ENCODE data around the gene OLFM1.
"Not testable (repeated sequence)": the region's sequence is repeated elsewhere in the genome, so short reads cannot be mapped to it uniquely, and the experiment has no call there.

The OLFM1 gene

GRCh38 chr9:135063466-135063865 lies 24.0 kb upstream of the OLFM1 start:
- not testable (repeated sequence) for H3K36me3 ChIP-seq (ENCODE audit: control insufficient read depth, low read depth, low read length); H3K4me3 ChIP-seq (ENCODE audit: low read length); H3K27ac ChIP-seq (ENCODE audit: low read length); H3K9me3 ChIP-seq (ENCODE audit: control insufficient read depth, low read depth, low read length); H3K4me1 ChIP-seq (ENCODE audit: control insufficient read depth, low read depth, low read length); H3K27me3 ChIP-seq (ENCODE audit: control insufficient read depth, insufficient read depth, low read length); H3K9ac ChIP-seq (ENCODE audit: low read length)

- H3K27ac ChIP-seq (ENCODE audit: low read length); H3K9ac ChIP-seq (ENCODE audit: low read length); H3K9me3 ChIP-seq (ENCODE audit: control insufficient read depth, low read depth, low read length); H3K4me1 ChIP-seq (ENCODE audit: control insufficient read depth, low read depth, low read length); H3K27me3 ChIP-seq (ENCODE audit: control insufficient read depth, insufficient read depth, low read length); H3K36me3 ChIP-seq (ENCODE audit: control insufficient read depth, low read depth, low read length); H3K4me3 ChIP-seq (ENCODE audit: low read length): not testable (repeated sequence)
Measured at GRCh38 chr9:135063888-135064287, 23.6 kb upstream of the OLFM1 start.

GRCh38 chr9:135065151-135065550 lies 22.3 kb upstream of the OLFM1 start:
- Histone ChIP-seq H3K4me1 (ENCODE audit: control insufficient read depth, low read depth, low read length) (peaks cover under 1% of the 10 kb centered on the region), H3K9ac (ENCODE audit: low read length) (no peak overlapping the region)

GRCh38 chr9:135065804-135066203 lies 21.7 kb upstream of the OLFM1 start:
- Histone ChIP-seq H3K36me3 (ENCODE audit: control insufficient read depth, low read depth, low read length) (no peaks in the 10 kb centered on the region), H3K9ac (ENCODE audit: low read length) (no peak overlapping the region), H3K9me3 (ENCODE audit: control insufficient read depth, low read depth, low read length) (no peaks in the 10 kb centered on the region), H3K27me3 (ENCODE audit: control insufficient read depth, insufficient read depth, low read length) (no peaks in the 10 kb centered on the region), H3K27ac (ENCODE audit: low read length) (no peak overlapping the region), H3K4me3 (ENCODE audit: low read length) (no peak overlapping the region), H3K4me1 (ENCODE audit: control insufficient read depth, low read depth, low read length) (peaks cover 5% of the 10 kb centered on the region)

More at GRCh38 chr9:135065151-135065550, 22.3 kb upstream of the OLFM1 start:
- H3K27me3 ChIP-seq (ENCODE audit: control insufficient read depth, insufficient read depth, low read length): no peaks in the 10 kb centered on the region
- H3K27ac ChIP-seq (ENCODE audit: low read length): no peak overlapping the region
- H3K4me3 ChIP-seq (ENCODE audit: low read length): no peak overlapping the region
- H3K9me3 ChIP-seq (ENCODE audit: control insufficient read depth, low read depth, low read length): no peaks in the 10 kb centered on the region
- no peaks in the 10 kb centered on the region for H3K36me3 ChIP-seq (ENCODE audit: control insufficient read depth, low read depth, low read length)

- Histone ChIP-seq H3K27ac (ENCODE audit: low read length) (no peak overlapping the region), H3K27me3 (ENCODE audit: control insufficient read depth, insufficient read depth, low read length) (no peaks in the 10 kb centered on the region), H3K9ac (ENCODE audit: low read length) (no peak overlapping the region), H3K36me3 (ENCODE audit: control insufficient read depth, low read depth, low read length) (no peaks in the 10 kb centered on the region), H3K4me1 (ENCODE audit: control insufficient read depth, low read depth, low read length) (peaks cover 5% of the 10 kb centered on the region), H3K9me3 (ENCODE audit: control insufficient read depth, low read depth, low read length) (no peaks in the 10 kb centered on the region), H3K4me3 (ENCODE audit: low read length) (no peak overlapping the region)
Measured at GRCh38 chr9:135066291-135066690, 21.2 kb upstream of the OLFM1 start.

GRCh38 chr9:135067096-135067710 lies 20.3 kb upstream of the OLFM1 start:
- no peaks in the 10 kb centered on the region for H3K36me3 ChIP-seq (ENCODE audit: control insufficient read depth, low read depth, low read length)
- no peaks in the 10 kb centered on the region for H3K9me3 ChIP-seq (ENCODE audit: control insufficient read depth, low read depth, low read length)
- H3K4me1 ChIP-seq (ENCODE audit: control insufficient read depth, low read depth, low read length): peaks cover 5% of the 10 kb centered on the region
- no peak overlapping the region for H3K9ac ChIP-seq (ENCODE audit: low read length)
- no peak overlapping the region for H3K4me3 ChIP-seq (ENCODE audit: low read length)
- no peak overlapping the region for H3K27ac ChIP-seq (ENCODE audit: low read length)
- H3K27me3 ChIP-seq (ENCODE audit: control insufficient read depth, insufficient read depth, low read length): no peaks in the 10 kb centered on the region

GRCh38 chr9:135068776-135069415 lies 18.6 kb upstream of the OLFM1 start:
- Histone ChIP-seq H3K4me1 (ENCODE audit: control insufficient read depth, low read depth, low read length) (peaks cover 5% of the 10 kb centered on the region), H3K27ac (ENCODE audit: low read length) (no peak overlapping the region), H3K36me3 (ENCODE audit: control insufficient read depth, low read depth, low read length) (no peaks in the 10 kb centered on the region), H3K27me3 (ENCODE audit: control insufficient read depth, insufficient read depth, low read length) (no peaks in the 10 kb centered on the region), H3K9me3 (ENCODE audit: control insufficient read depth, low read depth, low read length) (no peaks in the 10 kb centered on the region), H3K4me3 (ENCODE audit: low read length) (no peak overlapping the region), H3K9ac (ENCODE audit: low read length) (no peak overlapping the region)

GRCh38 chr9:135069558-135070197 lies 17.8 kb upstream of the OLFM1 start:
- H3K27me3 ChIP-seq (ENCODE audit: control insufficient read depth, insufficient read depth, low read length): peaks cover 3% of the 10 kb centered on the region
- no peaks in the 10 kb centered on the region for H3K36me3 ChIP-seq (ENCODE audit: control insufficient read depth, low read depth, low read length)
- peaks cover 5% of the 10 kb centered on the region for H3K4me1 ChIP-seq (ENCODE audit: control insufficient read depth, low read depth, low read length)
- H3K9ac ChIP-seq (ENCODE audit: low read length): no peak overlapping the region
- no peak overlapping the region for H3K27ac ChIP-seq (ENCODE audit: low read length)
- no peaks in the 10 kb centered on the region for H3K9me3 ChIP-seq (ENCODE audit: control insufficient read depth, low read depth, low read length)
- no peak overlapping the region for H3K4me3 ChIP-seq (ENCODE audit: low read length)

- no peak overlapping the region for H3K9ac ChIP-seq (ENCODE audit: low read length)
- no peaks in the 10 kb centered on the region for H3K9me3 ChIP-seq (ENCODE audit: control insufficient read depth, low read depth, low read length)
- H3K27ac ChIP-seq (ENCODE audit: low read length): no peak overlapping the region
- H3K36me3 ChIP-seq (ENCODE audit: control insufficient read depth, low read depth, low read length): no peaks in the 10 kb centered on the region
- peaks cover 6% of the 10 kb centered on the region for H3K27me3 ChIP-seq (ENCODE audit: control insufficient read depth, insufficient read depth, low read length)
- H3K4me3 ChIP-seq (ENCODE audit: low read length): no peak overlapping the region
- peaks cover 5% of the 10 kb centered on the region for H3K4me1 ChIP-seq (ENCODE audit: control insufficient read depth, low read depth, low read length)
Measured at GRCh38 chr9:135070198-135070951, 17.1 kb upstream of the OLFM1 start.

- Histone ChIP-seq H3K9me3 (ENCODE audit: control insufficient read depth, low read depth, low read length) (no peaks in the 10 kb centered on the region), H3K9ac (ENCODE audit: low read length) (no peak overlapping the region), H3K27ac (ENCODE audit: low read length) (no peak overlapping the region), H3K36me3 (ENCODE audit: control insufficient read depth, low read depth, low read length) (no peaks in the 10 kb centered on the region), H3K4me1 (ENCODE audit: control insufficient read depth, low read depth, low read length) (peaks cover 6% of the 10 kb centered on the region), H3K4me3 (ENCODE audit: low read length) (no peak overlapping the region), H3K27me3 (ENCODE audit: control insufficient read depth, insufficient read depth, low read length) (peaks cover 10% of the 10 kb centered on the region)
Measured at GRCh38 chr9:135070964-135071735, 16.3 kb upstream of the OLFM1 start.

Data from iPS-18a (cell line).